ENCODE results near the gene HIPK3. TPM values are rescaled to one million over a fixed set of nuclear protein-coding genes. Genes with fewer than 3 reads are reported as not detected.

The HIPK3 gene
- total and polyA plus RNA-seq, 2 experiments from 2014 or later, result 5.5 to 29.8 TPM

DNA sequence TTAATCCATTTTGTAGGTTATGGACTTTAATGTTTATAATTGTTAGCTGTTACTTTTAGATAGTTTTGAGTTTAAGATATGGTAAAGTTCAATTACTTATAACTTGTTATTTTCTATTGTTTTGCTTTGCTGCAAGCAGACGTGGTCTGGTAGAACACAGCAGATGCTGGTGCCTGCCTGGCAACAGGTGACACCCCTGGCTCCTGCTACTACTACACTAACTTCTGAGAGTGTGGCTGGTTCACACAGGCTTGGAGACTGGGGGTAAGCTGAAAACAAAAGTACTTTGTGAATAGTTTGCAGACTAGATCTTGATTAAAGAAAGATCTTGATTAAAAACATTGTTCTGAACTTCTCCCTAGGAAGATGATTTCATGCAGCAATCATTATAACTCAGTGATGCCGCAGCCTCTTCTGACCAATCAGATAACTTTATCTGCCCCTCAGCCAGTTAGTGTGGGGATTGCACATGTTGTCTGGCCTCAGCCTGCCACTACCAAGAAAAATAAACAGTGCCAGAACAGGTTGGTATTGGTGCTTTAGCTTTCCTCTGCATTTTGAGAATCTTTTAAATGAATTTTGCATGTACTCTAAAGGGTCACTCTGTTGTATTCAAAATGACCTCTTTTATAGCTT, 90.4 kb downstream of the HIPK3 start:
- DNase-seq (ENCODE audit: low spot score) (no peak), ATAC-seq (no peak)
- Histone ChIP-seq H4K20me1 (replicated peaks; ENCODE audit: insufficient read depth) (no peaks in the 10 kb centered on the region; the same call in 1 of the 2 replicates), H3K4me2 (no peak overlapping the region), H3K36me3 (ENCODE audit: insufficient read depth) (peaks cover 23% of the 10 kb centered on the region; the same call in 1 of the 2 replicates), H3K27me3 (ENCODE audit: insufficient read depth) (no peaks in the 10 kb centered on the region), H3K4me3 (no peak overlapping the region), H3K27ac (ENCODE audit: low read depth) (no peak overlapping the region), H3K9me2 (ENCODE audit: insufficient read depth) (no peaks in the 10 kb centered on the region), H2AFZ (no peak overlapping the region), H3F3A (replicated peaks; ENCODE audit: low read depth) (no peaks in the 10 kb centered on the region), H3K79me2 (replicated peaks; ENCODE audit: insufficient read depth) (no peaks in the 10 kb centered on the region), H3K4me1 (ENCODE audit: insufficient read depth) (no peaks in the 10 kb centered on the region)
- no peak for TF ChIP-seq EZH2 (IDR thresholded peaks at IDR 0.05; ENCODE audit: low read depth, unreplicated experiment)
- TF ChIP-seq STAT1 (IDR thresholded peaks at IDR 0.05; ENCODE audit: unreplicated experiment), result no peak
- TF ChIP-seq NANOG (IDR thresholded peaks at IDR 0.05; ENCODE audit: borderline replicate concordance), result no peak
- no peak for TF ChIP-seq ZNF114 (CRISPR knock-in tag; IDR thresholded peaks at IDR 0.05)
- TF ChIP-seq, protein P1, sequence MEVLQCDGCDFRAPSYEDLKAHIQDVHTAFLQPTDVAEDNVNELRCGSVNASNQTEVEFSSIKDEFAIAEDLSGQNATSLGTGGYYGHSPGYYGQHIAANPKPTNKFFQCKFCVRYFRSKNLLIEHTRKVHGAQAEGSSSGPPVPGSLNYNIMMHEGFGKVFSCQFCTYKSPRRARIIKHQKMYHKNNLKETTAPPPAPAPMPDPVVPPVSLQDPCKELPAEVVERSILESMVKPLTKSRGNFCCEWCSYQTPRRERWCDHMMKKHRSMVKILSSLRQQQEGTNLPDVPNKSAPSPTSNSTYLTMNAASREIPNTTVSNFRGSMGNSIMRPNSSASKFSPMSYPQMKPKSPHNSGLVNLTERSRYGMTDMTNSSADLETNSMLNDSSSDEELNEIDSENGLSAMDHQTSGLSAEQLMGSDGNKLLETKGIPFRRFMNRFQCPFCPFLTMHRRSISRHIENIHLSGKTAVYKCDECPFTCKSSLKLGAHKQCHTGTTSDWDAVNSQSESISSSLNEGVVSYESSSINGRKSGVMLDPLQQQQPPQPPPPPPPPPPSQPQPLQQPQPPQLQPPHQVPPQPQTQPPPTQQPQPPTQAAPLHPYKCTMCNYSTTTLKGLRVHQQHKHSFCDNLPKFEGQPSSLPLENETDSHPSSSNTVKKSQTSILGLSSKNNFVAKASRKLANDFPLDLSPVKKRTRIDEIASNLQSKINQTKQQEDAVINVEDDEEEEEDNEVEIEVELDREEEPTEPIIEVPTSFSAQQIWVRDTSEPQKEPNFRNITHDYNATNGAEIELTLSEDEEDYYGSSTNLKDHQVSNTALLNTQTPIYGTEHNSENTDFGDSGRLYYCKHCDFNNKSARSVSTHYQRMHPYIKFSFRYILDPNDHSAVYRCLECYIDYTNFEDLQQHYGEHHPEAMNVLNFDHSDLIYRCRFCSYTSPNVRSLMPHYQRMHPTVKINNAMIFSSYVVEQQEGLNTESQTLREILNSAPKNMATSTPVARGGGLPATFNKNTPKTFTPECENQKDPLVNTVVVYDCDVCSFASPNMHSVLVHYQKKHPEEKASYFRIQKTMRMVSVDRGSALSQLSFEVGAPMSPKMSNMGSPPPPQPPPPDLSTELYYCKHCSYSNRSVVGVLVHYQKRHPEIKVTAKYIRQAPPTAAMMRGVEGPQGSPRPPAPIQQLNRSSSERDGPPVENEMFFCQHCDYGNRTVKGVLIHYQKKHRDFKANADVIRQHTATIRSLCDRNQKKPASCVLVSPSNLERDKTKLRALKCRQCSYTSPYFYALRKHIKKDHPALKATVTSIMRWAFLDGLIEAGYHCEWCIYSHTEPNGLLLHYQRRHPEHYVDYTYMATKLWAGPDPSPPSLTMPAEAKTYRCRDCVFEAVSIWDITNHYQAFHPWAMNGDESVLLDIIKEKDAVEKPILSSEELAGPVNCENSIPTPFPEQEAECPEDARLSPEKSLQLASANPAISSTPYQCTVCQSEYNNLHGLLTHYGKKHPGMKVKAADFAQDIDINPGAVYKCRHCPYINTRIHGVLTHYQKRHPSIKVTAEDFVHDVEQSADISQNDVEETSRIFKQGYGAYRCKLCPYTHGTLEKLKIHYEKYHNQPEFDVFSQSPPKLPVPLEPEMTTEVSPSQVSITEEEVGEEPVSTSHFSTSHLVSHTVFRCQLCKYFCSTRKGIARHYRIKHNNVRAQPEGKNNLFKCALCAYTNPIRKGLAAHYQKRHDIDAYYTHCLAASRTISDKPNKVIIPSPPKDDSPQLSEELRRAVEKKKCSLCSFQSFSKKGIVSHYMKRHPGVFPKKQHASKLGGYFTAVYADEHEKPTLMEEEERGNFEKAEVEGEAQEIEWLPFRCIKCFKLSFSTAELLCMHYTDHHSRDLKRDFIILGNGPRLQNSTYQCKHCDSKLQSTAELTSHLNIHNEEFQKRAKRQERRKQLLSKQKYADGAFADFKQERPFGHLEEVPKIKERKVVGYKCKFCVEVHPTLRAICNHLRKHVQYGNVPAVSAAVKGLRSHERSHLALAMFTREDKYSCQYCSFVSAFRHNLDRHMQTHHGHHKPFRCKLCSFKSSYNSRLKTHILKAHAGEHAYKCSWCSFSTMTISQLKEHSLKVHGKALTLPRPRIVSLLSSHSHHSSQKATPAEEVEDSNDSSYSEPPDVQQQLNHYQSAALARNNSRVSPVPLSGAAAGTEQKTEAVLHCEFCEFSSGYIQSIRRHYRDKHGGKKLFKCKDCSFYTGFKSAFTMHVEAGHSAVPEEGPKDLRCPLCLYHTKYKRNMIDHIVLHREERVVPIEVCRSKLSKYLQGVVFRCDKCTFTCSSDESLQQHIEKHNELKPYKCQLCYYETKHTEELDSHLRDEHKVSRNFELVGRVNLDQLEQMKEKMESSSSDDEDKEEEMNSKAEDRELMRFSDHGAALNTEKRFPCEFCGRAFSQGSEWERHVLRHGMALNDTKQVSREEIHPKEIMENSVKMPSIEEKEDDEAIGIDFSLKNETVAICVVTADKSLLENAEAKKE (CRISPR knock-in tag; IDR thresholded peaks at IDR 0.05), result no peak
- no peak for TF ChIP-seq POLR2AphosphoS5 (IDR thresholded peaks at IDR 0.05; ENCODE audit: low read depth)
- no peak for TF ChIP-seq EZH2phosphoT487 (IDR thresholded peaks at IDR 0.05; ENCODE audit: unreplicated experiment)
- no peak for TF ChIP-seq CREB1 (CRISPR knock-in tag; IDR thresholded peaks at IDR 0.05; ENCODE audit: low read depth)
- TF ChIP-seq ETS1 (IDR thresholded peaks at IDR 0.05), result no peak
- no peak for TF ChIP-seq REST (IDR thresholded peaks at IDR 0.05; ENCODE audit: unreplicated experiment)
- TF ChIP-seq CTCF (conservative IDR thresholded peaks at IDR 0.05; ENCODE audit: low read depth in 2 of 2), result no peak
- Mint-ChIP-seq H3K27me3 (ENCODE audit: insufficient read depth, low read depth, poor library complexity) (no peaks in the 10 kb centered on the region), H3K27ac (no peak overlapping the region), H3K36me3 (ENCODE audit: low read depth) (peaks cover 27% of the 10 kb centered on the region; the same call in 2 of the 3 replicates), H3K9me3 (no peaks in the 10 kb centered on the region; the same call in 2 of the 3 replicates), H3K4me1 (no peaks in the 10 kb centered on the region), H3K4me3 (no peak overlapping the region)
